HFF-Myc (cell line): ENCODE data around the gene GABRA5.

Source experiments
- DNase-seq: peaks from one replicate; pipeline ENCODE4 v3.0.0-alpha.2; 2011; ENCODE audit warnings: low read depth; ENCODE audit errors: extremely low read depth
- H3K4me3 ChIP-seq: replicated peaks from 2 replicates; pipeline ENCODE4 v1.5.1; 2011; ENCODE audit warnings: low read depth, mild to moderate bottlenecking, control low read depth, low read length
- TF ChIP-seq, protein P1 (sequence below): IDR thresholded peaks from 2 replicates; pipeline ENCODE4 v1.5.1; 2012; ENCODE audit warnings: mild to moderate bottlenecking, low read depth, low read length, control low read depth; ENCODE audit errors: missing control alignments

GABRA5 gene

DNA sequence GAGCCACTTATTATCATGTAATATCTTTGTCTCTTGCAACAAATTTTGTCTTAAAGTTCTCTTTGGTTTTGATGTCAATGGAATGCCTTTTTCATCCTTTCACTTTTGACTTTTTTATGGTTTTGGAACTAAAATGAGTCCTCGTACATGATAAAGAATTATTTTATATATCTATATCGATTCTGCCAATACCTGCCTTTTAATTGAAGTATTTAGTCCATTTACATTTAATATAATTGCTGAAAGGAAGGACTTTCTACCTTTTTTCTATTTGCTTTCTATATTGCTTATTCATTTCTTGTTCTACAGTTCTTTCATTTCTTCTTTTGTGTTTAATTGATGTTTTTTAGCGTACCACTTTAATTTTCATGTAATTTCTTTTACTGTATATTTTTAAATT is 32.8 kb downstream of the GABRA5 start:
- TF ChIP-seq, protein P1, sequence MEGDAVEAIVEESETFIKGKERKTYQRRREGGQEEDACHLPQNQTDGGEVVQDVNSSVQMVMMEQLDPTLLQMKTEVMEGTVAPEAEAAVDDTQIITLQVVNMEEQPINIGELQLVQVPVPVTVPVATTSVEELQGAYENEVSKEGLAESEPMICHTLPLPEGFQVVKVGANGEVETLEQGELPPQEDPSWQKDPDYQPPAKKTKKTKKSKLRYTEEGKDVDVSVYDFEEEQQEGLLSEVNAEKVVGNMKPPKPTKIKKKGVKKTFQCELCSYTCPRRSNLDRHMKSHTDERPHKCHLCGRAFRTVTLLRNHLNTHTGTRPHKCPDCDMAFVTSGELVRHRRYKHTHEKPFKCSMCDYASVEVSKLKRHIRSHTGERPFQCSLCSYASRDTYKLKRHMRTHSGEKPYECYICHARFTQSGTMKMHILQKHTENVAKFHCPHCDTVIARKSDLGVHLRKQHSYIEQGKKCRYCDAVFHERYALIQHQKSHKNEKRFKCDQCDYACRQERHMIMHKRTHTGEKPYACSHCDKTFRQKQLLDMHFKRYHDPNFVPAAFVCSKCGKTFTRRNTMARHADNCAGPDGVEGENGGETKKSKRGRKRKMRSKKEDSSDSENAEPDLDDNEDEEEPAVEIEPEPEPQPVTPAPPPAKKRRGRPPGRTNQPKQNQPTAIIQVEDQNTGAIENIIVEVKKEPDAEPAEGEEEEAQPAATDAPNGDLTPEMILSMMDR = no peak
- H3K4me3 ChIP-seq = no peak overlapping the region
- no peak for DNase-seq

GRCh38 chr15:26901041-26901440 is 34.2 kb downstream of the GABRA5 start:
- H3K4me3 ChIP-seq = no peak overlapping the region
- TF ChIP-seq, protein P1 = no peak
- DNase-seq = no peak

DNA sequence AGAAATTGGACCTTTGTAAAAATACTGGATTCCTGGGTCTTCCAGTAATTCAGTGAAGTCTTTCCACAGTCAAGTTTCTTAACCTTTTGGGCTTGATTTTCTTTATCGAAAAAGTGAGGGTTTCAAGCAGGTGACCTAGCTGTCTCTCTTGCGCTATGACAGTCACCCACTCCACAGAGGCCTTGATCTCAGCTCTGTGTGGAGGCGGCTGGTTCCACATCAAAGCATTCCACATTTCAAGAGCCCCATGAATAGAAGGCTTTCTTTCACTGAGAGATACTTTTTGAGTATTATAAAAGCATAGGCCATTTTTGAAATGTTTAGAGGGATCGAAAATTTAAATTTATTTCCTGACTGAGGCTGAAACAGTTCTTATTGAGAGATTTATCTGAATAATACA is 43.9 kb downstream of the GABRA5 start:
- no peak overlapping the region for H3K4me3 ChIP-seq
- TF ChIP-seq, protein P1 = no peak
- DNase-seq = no peak

- TF ChIP-seq, protein P1 = no peak
- no peak for DNase-seq
- no peak overlapping the region for H3K4me3 ChIP-seq
Measured at GRCh38 chr15:26921433-26921832, 54.6 kb downstream of the GABRA5 start.

GRCh38 chr15:26926081-26926480 is 59.2 kb downstream of the GABRA5 start:
- no peak overlapping the region for H3K4me3 ChIP-seq
- no peak for DNase-seq
- TF ChIP-seq, protein P1 = no peak

GRCh38 chr15:26928051-26928450 is 61.2 kb downstream of the GABRA5 start:
- no peak overlapping the region for H3K4me3 ChIP-seq
- DNase-seq = no peak
- TF ChIP-seq, protein P1 = no peak

DNA sequence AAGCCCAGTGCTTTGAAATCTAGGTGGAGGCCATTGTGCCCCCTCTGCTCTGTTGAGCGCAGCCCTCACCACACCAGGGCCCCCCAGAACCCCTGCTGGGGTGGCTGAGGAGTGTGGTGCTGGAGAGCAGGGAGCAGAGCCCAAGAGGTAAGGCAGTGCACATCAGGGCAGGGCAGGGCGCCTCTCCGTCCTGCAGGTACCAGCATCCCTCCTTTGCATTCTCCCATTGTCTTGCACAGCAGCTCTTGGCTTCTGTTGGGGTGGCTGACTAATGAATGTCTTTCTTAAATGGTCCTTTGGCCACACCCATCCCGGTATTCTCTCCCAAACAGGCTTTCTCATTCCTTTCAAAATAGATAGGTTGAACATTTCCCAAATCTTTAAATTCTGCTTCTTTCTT is 62.7 kb downstream of the GABRA5 start:
- DNase-seq = no peak
- H3K4me3 ChIP-seq = no peak overlapping the region
- TF ChIP-seq, protein P1 = no peak
